Type B pancreatic cell (in vitro differentiated cells): ENCODE measurements around the gene LIG3. TPM values are rescaled to one million over a fixed set of nuclear protein-coding genes. Genes with fewer than 3 reads are reported as not detected.

ENCODE experiments used
- DNase-seq: peaks from one replicate; pipeline ENCODE4 v3.0.0; 2021; ENCODE audit warnings: mixed read lengths; ENCODE audit not compliant: unreplicated experiment; ENCODE audit errors: extremely low spot score
- H3K27ac Mint-ChIP-seq: 2 replicates; pipeline ENCODE4 v1.8.0; 2021; ENCODE audit warnings: mild to moderate bottlenecking, mixed read lengths
- H3K27me3 Mint-ChIP-seq: 2 replicates; pipeline ENCODE4 v1.8.0; 2021; ENCODE audit warnings: mixed read lengths
- H3K36me3 Mint-ChIP-seq: 2 replicates; pipeline ENCODE4 v1.8.0; 2021; ENCODE audit warnings: mixed read lengths
- H3K4me1 Mint-ChIP-seq: one replicate; pipeline ENCODE4 v1.8.0; 2021; ENCODE audit warnings: mixed read lengths; ENCODE audit not compliant: unreplicated experiment
- H3K4me3 Mint-ChIP-seq: 2 replicates; pipeline ENCODE4 v1.8.0; 2021; ENCODE audit warnings: mild to moderate bottlenecking, mixed read lengths
- H3K9me3 Mint-ChIP-seq: 2 replicates; pipeline ENCODE4 v1.8.0; 2021; ENCODE audit warnings: mixed read lengths
- total RNA-seq: library from RNA; stranded (reverse); gene quantifications from 2 replicates; pipeline ENCODE4 v1.2.1, GENCODE V29; 2021; ENCODE audit warnings: low replicate concordance
- TF ChIP-seq, protein P1 (sequence below): fragments of 200-600 bp; sonication (generic); conservative IDR thresholded peaks from 2 replicates; pipeline ENCODE4 v1.5.0; 2021; ENCODE audit warnings: antibody characterized with exemption, mild to moderate bottlenecking

LIG3 gene
- total RNA-seq, 1 donor from 2014 or later = 73.0 TPM

- Mint-ChIP-seq H3K27me3 (no peaks in the 10 kb centered on the region), H3K36me3 (peaks cover 27% of the 10 kb centered on the region), H3K27ac (no peak overlapping the region), H3K9me3 (no peaks in the 10 kb centered on the region), H3K4me3 (no peak overlapping the region), H3K4me1 (peaks cover 4% of the 10 kb centered on the region)
- TF ChIP-seq, protein P1, sequence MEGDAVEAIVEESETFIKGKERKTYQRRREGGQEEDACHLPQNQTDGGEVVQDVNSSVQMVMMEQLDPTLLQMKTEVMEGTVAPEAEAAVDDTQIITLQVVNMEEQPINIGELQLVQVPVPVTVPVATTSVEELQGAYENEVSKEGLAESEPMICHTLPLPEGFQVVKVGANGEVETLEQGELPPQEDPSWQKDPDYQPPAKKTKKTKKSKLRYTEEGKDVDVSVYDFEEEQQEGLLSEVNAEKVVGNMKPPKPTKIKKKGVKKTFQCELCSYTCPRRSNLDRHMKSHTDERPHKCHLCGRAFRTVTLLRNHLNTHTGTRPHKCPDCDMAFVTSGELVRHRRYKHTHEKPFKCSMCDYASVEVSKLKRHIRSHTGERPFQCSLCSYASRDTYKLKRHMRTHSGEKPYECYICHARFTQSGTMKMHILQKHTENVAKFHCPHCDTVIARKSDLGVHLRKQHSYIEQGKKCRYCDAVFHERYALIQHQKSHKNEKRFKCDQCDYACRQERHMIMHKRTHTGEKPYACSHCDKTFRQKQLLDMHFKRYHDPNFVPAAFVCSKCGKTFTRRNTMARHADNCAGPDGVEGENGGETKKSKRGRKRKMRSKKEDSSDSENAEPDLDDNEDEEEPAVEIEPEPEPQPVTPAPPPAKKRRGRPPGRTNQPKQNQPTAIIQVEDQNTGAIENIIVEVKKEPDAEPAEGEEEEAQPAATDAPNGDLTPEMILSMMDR = no peak
- no peak for DNase-seq
These were observed 26.6 kb downstream of the LIG3 start for GRCh38 chr17:35006961-35007360.

DNA sequence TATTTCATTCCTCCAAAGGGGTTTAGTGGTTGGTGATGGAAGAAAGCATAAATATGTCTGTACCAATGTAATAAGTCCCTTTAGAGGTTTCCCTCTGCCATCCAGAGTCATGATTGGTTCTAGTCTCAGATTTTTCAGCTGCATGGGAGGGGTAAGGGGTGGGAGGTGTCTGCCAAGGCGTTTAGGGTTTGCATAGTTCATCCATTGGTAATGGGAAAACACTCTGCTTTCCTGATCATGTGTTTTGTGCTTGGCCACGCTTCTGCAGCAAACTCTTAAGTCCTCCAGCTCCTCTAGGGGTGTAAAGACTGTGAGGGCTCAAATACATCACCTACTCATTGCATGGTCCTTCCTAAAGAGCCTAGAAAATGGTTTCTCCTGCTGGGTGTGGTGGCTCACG, 29.8 kb downstream of the LIG3 start:
- Mint-ChIP-seq H3K9me3 (no peaks in the 10 kb centered on the region), H3K27ac (no peak overlapping the region), H3K36me3 (peaks cover 27% of the 10 kb centered on the region), H3K4me1 (peaks cover 4% of the 10 kb centered on the region), H3K4me3 (no peak overlapping the region), H3K27me3 (no peaks in the 10 kb centered on the region)
- no peak for DNase-seq
- TF ChIP-seq, protein P1 = no peak

- no peaks in the 10 kb centered on the region for H3K27me3 Mint-ChIP-seq
- peaks cover 4% of the 10 kb centered on the region for H3K4me1 Mint-ChIP-seq
- no peak for DNase-seq
- H3K36me3 Mint-ChIP-seq = peaks cover 19% of the 10 kb centered on the region
- H3K4me3 Mint-ChIP-seq = no peak overlapping the region
- no peaks in the 10 kb centered on the region for H3K9me3 Mint-ChIP-seq
- TF ChIP-seq, protein P1 = no peak
- no peak overlapping the region for H3K27ac Mint-ChIP-seq
These were observed 31.4 kb downstream of the LIG3 start for GRCh38 chr17:35011671-35012216.

DNA sequence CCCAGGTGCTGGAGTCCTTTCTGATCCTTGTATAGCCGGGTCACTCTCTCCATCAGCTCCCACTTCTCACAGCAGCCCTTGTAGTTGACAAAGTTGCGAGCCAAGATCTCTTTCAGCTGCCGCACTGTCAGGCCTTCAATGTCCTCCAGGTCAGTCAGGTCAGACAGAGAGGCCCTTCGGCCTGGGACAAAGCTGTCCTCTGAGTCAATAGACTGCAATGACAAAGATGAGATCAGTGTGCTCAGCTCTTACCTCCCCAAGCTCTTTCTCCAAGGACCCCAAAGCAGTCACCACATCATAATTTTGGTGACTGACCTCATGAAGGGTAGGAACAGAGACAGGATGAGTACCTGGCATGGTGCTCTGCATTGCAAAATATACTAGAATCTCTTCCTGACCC, 36.1 kb downstream of the LIG3 start:
- no peak overlapping the region for H3K27ac Mint-ChIP-seq
- H3K36me3 Mint-ChIP-seq = peaks cover 4% of the 10 kb centered on the region
- DNase-seq = no peak
- peaks cover 4% of the 10 kb centered on the region for H3K4me1 Mint-ChIP-seq
- H3K27me3 Mint-ChIP-seq = no peaks in the 10 kb centered on the region
- TF ChIP-seq, protein P1 = no peak
- no peaks in the 10 kb centered on the region for H3K9me3 Mint-ChIP-seq
- H3K4me3 Mint-ChIP-seq = no peak overlapping the region

GRCh38 chr17:35017021-35017420, 36.7 kb downstream of the LIG3 start:
- Mint-ChIP-seq H3K27me3 (no peaks in the 10 kb centered on the region), H3K4me3 (no peak overlapping the region), H3K4me1 (no peaks in the 10 kb centered on the region), H3K9me3 (no peaks in the 10 kb centered on the region), H3K27ac (peak overlapping the region; percentile 1), H3K36me3 (no peaks in the 10 kb centered on the region)
- TF ChIP-seq, protein P1 = no peak
- no peak for DNase-seq

DNA sequence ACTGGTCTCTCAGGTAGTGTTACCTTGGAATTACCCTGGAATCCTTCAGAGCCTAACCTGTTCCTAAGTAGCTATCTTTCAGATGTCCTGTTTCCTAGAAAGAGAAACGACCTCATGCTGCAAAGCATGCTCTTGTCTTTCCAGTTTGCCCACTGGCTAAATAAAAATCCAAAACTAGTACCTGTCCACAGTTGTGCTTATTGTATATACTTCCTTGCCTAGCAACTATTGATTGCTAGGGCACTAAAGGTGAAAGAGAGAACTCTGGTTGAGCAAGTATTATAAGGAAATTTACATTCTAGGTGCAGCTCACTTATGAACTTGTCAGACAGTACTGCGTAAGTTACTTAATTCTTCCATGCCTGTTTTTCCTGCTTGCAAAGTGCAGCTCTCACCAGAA, 38.5 kb downstream of the LIG3 start:
- peaks cover 4% of the 10 kb centered on the region for H3K4me1 Mint-ChIP-seq
- peak overlapping the region; percentile 8 for H3K4me3 Mint-ChIP-seq
- TF ChIP-seq, protein P1 = no peak
- H3K36me3 Mint-ChIP-seq = no peaks in the 10 kb centered on the region
- no peaks in the 10 kb centered on the region for H3K9me3 Mint-ChIP-seq
- peak overlapping the region; percentile 91 for H3K27ac Mint-ChIP-seq
- no peaks in the 10 kb centered on the region for H3K27me3 Mint-ChIP-seq
- no peak for DNase-seq
